ENCODE data around the gene SLC22A31.

DNA sequence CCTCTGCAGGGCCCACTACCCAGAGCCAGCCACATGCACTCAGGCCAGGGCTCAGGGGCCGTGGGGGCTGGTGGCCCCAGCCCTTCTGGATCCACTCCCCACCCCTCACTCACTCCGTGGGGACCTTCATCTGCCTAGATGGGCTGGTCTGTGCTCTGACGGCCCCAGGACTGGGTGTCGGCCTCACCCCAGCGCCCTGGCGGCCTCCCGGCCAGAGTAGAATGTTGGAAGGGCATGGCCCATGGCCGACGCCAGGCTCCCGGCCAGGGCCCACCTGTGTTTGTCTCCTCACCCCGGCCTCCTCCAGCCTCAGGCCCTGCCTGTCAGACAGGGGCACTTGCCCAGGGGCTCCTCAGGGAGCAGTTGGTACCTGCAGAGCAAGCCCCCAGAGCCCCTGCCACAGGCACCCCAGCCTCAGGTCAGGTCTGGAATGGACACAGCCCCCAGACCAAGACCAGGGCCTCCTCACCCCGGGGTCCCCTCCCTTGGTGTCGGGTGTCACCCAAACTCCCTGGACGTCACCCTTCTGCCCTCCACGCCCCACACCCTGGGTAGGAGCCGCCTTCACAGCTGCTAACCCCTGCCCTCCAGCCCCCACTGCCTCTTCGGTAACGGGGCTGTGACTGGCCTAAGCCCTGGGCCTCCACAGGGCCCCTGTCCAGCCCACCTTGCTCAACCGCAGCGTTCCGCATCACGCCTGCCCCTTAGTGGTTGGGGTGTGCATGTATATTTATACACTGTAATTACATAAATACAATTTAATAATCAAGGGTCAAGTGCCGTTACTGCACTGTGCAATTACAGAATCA, 31.8 kb downstream of the SLC22A31 start:
- no peak for TF ChIP-seq ARNTL (CRISPR knock-in tag; IDR thresholded peaks at IDR 0.05; ENCODE audit: borderline replicate concordance, low read depth)
- TF ChIP-seq ZFP3 (CRISPR knock-in tag; IDR thresholded peaks at IDR 0.05): no peak
- no peak for TF ChIP-seq ISL1 (CRISPR knock-in tag; IDR thresholded peaks at IDR 0.05)
- TF ChIP-seq TCF4 (CRISPR knock-in tag; IDR thresholded peaks at IDR 0.05; ENCODE audit: borderline replicate concordance): no peak
- TF ChIP-seq TOX (CRISPR knock-in tag; IDR thresholded peaks at IDR 0.05; ENCODE audit: borderline replicate concordance): no peak
- TF ChIP-seq, protein P1, sequence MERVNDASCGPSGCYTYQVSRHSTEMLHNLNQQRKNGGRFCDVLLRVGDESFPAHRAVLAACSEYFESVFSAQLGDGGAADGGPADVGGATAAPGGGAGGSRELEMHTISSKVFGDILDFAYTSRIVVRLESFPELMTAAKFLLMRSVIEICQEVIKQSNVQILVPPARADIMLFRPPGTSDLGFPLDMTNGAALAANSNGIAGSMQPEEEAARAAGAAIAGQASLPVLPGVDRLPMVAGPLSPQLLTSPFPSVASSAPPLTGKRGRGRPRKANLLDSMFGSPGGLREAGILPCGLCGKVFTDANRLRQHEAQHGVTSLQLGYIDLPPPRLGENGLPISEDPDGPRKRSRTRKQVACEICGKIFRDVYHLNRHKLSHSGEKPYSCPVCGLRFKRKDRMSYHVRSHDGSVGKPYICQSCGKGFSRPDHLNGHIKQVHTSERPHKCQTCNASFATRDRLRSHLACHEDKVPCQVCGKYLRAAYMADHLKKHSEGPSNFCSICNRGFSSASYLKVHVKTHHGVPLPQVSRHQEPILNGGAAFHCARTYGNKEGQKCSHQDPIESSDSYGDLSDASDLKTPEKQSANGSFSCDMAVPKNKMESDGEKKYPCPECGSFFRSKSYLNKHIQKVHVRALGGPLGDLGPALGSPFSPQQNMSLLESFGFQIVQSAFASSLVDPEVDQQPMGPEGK (CRISPR knock-in tag; IDR thresholded peaks at IDR 0.05; ENCODE audit: borderline replicate concordance): no peak
- no peak for TF ChIP-seq ZC3H10 (CRISPR knock-in tag; IDR thresholded peaks at IDR 0.05)
